HEK293T (cell line): Measurements from ENCODE around the gene WDR18.

ENCODE experiments used
- ARNT ChIP-seq: fragments of 450-650 bp; IDR thresholded peaks from 2 replicates; pipeline ENCODE4 v1.6.1; 2017; ENCODE audit warnings: mild to moderate bottlenecking
- FOXM1 ChIP-seq: fragments of 450-650 bp; IDR thresholded peaks from 2 replicates; pipeline ENCODE4 v1.6.1; 2017; ENCODE audit warnings: mild to moderate bottlenecking, borderline replicate concordance
- LEF1 ChIP-seq: fragments of 450-650 bp; IDR thresholded peaks from 2 replicates; pipeline ENCODE4 v1.6.1; 2017; ENCODE audit warnings: mild to moderate bottlenecking, borderline replicate concordance

DNA sequence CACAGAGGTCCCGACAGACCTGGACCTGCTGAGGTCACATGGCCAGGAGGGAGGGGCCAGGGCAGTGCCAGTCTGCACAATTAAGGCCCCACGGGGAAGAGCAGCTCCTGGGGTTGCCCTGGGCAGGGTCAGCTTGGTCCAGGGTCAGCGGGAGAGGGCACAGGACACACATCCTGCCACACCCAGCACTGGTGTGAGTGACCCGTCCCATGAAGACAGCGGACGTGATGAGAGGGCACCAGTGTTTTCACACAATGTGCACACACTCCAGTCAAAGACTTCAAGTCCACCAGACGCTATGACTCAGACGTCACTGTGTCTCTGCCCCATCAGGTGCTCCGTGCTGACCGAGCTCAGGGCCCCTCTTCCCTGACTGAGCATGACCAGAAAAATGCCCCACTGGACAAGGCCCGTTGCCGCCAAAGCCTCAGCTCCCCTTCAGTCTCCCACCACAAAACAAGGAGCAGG is 32.5 kb downstream of the WDR18 start:
- TF ChIP-seq LEF1 (no peak), FOXM1 (no peak), ARNT (no peak)
